ENCODE measurements around the gene KLF3. TPM values are rescaled to one million over a fixed set of nuclear protein-coding genes. Genes with fewer than 3 reads are reported as not detected.

Gene KLF3
- total RNA-seq, result 10 to 100 TPM; 30.6 to 32.0 TPM

DNA sequence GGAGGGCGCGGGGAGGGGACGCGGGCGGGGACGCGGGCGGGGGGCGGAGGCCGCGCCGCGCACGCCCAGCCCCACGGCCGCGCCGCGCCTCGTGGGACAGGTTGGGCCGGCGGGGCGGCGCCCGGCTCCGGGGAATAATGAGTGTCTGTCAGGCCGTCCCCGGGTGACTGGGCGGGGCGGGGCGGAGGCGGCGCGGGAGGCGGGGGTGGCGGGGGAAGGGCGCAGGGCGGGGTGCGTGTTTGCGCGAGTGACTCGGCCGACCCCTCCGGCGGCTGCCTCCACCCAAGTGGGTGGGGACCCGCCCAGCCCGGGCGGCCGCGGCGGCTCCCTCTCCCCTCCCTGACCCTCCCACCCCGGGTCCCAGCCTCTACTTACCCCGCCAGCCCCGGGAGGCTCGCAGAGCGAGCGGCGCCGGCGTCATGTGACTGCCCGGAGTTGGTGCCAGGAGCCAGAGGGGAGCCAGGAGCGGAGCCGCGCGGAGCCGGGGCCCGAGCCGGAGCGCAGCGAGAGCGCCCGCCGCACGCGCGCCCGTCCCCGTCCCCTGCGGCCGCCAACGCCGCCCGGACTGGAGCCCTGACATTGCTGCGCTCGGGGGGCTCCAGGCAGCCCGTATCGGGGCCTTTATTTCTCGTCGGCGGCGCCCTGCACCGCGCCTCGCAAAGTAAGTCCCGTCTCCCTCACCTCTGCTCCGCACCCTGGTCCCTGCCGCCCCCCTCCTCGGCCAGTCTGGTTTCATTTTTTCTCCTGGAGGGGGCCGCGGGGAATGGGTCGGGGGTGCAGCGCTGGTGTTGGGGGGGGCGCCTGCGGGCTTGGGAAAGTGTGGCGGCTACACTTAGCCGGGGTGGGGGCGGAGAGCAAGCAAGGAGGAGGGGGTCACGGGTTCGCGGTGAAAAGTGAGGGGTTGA is at the start of gene KLF3:
KLF3 (plus strand) TSS at position 399 of the 905 bp plus-strand sequence. CDS start 16,427 bp downstream, outside the sequence.
- H3K27ac ChIP-seq, result peak within 1 kb of the TSS; percentile 99 to 100 (median 100)
- intact Hi-C loops (cut with DNase I), result no loop called here
- WGBS, 2 donors, result 1 to 2% methylated on average over 10 to 71 of the region's 110 CpGs
- H3K4me1 ChIP-seq, result peaks cover 27% of the 10 kb centered on the region
- TF ChIP-seq POLR2A (IDR thresholded peaks at IDR 0.05) (peak; percentile 84 to 97 (median 89)), CTCF (IDR thresholded peaks at IDR 0.05) (no peak)
- DNase-seq (peak; percentile 94 to 96 (median 96)), ATAC-seq (peak; percentile 79)
- no peaks in the 10 kb centered on the region for H3K9me3 ChIP-seq
- H3K27me3 ChIP-seq, result no peaks in the 10 kb centered on the region
- no peaks in the 10 kb centered on the region for H3K36me3 ChIP-seq (replicated peaks in 1 of 2; ENCODE audit: insufficient read depth in 1 of 2, low read depth in 2 of 2)
- H3K4me3 ChIP-seq, result peak within 1 kb of the TSS; percentile 89 to 93

GRCh38 chr4:38614231-38614630 is 49.8 kb upstream of the KLF3 start:
- intact Hi-C loops (cut with DNase I), result no loop called here
- Histone ChIP-seq H3K4me1 (peaks cover 21% of the 10 kb centered on the region), H3K9me3 (peaks cover 0 to 2% (median 0%) of the 10 kb centered on the region in 3 donors), H3K27me3 (no peaks in the 10 kb centered on the region), H3K36me3 (replicated peaks in 1 of 2; ENCODE audit: insufficient read depth in 1 of 2, low read depth in 2 of 2) (no peaks in the 10 kb centered on the region), H3K27ac (no peak overlapping the region), H3K4me3 (no peak overlapping the region)
- 87 to 95% methylated on average over 4 of the region's 4 CpGs for WGBS, 2 donors
- ATAC-seq (no peak), DNase-seq (no peak)
- TF ChIP-seq POLR2A (IDR thresholded peaks at IDR 0.05) (no peak), CTCF (IDR thresholded peaks at IDR 0.05) (no peak)

DNA sequence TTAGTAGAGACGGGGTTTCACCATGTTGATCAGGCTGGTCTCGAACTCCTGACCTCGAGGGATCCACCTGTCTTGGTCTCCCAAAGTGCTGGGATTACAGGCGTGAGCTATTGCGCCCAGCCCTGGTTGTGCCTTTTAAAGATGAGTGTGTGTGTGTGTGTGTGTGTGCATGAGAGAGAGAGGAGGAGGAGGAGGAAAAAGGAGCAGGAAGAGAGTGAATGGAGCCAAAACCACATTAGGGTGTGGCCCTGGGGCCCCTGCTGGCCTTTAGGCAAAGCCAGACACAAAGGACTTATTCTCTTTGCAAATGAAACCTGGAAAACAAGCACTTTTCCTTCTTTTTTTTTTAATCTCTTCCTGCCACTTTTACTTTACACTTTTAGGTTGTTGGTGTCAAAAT is 48.2 kb upstream of the KLF3 start:
- Histone ChIP-seq H3K27ac (no peak overlapping the region), H3K36me3 (replicated peaks in 1 of 2; ENCODE audit: insufficient read depth in 1 of 2, low read depth in 2 of 2) (no peaks in the 10 kb centered on the region), H3K4me1 (peaks cover 24% of the 10 kb centered on the region), H3K4me3 (no peak overlapping the region), H3K9me3 (peaks cover 0 to 2% (median 0%) of the 10 kb centered on the region in 3 donors), H3K27me3 (no peaks in the 10 kb centered on the region)
- no peak for DNase-seq
- intact Hi-C loops (cut with DNase I), result no loop called here
- TF ChIP-seq POLR2A (IDR thresholded peaks at IDR 0.05) (no peak), CTCF (IDR thresholded peaks at IDR 0.05) (no peak)
- 82 to 89% methylated on average over 5 of the region's 5 CpGs for WGBS, 2 donors
- ATAC-seq, result no peak

DNA sequence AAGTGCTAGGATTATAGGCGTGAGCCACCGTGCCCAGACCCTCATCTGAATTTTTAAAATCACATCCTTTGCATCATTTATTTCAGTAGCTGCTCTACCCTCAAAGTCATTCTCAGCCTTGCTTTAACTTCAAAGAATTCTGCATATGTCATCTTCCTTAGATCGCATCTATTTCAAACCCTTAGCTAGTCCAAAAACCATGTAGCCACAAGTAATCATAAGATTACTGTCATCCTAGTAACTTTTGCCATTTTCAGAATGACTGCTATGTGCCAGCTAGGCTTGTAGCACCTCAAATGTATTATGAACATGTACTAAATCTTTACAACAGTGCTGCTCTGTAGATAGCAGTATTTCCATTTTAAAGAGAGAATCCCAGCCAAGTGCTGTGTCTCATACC is 45.5 kb upstream of the KLF3 start:
- Histone ChIP-seq H3K9me3 (no peaks in the 10 kb centered on the region), H3K4me1 (peaks cover 27% of the 10 kb centered on the region), H3K27me3 (no peaks in the 10 kb centered on the region), H3K27ac (no peak overlapping the region), H3K4me3 (no peak overlapping the region), H3K36me3 (replicated peaks in 1 of 2; ENCODE audit: insufficient read depth in 1 of 2, low read depth in 2 of 2) (no peaks in the 10 kb centered on the region)
- no peak for ATAC-seq
- DNase-seq, result no peak
- intact Hi-C loops (cut with DNase I), result no loop called here
- TF ChIP-seq POLR2A (IDR thresholded peaks at IDR 0.05) (no peak), CTCF (IDR thresholded peaks at IDR 0.05) (no peak)
- WGBS, 2 donors, result 95 to 96% methylated on average over 3 of the region's 3 CpGs
